Measurements from ENCODE around the gene ZNF568.

The ZNF568 gene

DNA sequence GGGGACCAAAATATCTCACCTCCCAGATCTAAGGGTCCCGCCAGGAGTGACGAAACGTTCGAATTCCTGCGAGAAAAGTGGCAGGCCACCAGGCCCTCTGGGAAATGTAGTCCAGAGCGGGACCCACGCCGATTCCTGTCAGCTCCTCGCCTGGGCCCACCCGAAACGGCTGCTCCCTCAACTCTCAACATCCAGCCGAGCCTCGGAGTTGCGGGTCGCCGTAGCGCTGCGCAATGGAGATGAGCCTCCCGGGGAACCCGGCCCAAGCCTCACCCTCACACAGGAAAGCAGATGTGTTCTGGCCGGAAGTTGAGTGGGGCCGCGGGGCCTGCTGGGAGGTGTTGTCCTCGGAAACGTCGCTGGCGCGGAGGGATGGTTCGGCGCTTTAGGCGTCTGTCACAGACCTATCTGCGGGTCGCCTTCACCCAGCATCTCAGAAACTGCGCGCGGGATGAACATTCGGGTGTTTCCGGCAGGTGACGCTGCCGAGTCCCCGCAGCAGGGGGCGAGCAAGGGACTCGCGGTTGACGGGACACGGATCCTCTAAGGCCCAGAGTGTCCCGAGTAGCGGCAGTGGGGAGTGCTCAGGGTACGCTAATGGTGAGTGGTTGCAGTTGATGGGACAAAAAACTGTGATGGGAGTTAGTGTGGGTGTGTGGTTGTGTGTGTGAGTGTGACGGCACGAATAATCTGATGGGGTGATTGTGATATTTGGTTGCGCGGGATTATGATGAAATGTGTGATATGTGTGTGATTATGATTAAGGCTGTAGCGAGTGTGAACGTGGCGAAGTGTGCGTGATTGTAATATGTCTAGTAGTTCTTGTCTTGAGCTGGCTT is at the start of gene ZNF568, which contains the start of gene ZNF829:
Gene ZNF568, plus strand, starts transcription at position 341 of the 839 bp plus-strand sequence. CDS start 6,439 bp downstream, outside the sequence.
Gene ZNF829, minus strand, starts transcription at position 300 of the 839 bp plus-strand sequence. CDS start 1,124 bp downstream, outside the sequence.
- DNase-seq = peak; percentile 95

- no peak for DNase-seq
Measured at GRCh38 chr19:36876993-36877938, 38.9 kb upstream of the ZNF568 start.

DNA sequence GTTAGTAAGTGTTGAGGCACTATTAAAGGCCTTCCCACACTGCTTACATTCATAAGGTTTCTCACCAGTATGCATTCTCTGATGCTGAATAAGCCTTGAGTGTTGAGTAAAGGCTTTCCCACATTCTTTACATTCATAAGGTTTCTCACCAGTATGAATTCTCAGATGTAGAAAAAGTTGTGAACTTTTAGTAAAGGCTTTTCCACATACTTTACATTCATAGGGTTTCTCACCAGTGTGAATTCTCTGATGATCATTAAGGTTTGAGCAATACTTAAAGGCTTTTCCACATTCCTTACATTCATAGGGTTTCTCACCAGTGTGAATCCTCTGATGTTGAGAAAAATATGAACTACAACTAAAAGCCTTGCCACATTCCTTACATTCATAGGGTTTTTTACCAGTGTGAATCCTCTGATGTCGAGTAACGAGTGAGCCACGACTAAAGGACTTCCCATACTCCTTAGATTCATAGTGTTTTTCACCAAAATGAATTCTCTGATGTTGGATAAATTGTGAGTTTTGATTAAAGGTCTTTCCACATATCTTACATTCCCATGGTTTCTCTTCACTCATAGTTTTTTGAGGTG is 24.3 kb upstream of the ZNF568 start:
- DNase-seq = no peak

DNA sequence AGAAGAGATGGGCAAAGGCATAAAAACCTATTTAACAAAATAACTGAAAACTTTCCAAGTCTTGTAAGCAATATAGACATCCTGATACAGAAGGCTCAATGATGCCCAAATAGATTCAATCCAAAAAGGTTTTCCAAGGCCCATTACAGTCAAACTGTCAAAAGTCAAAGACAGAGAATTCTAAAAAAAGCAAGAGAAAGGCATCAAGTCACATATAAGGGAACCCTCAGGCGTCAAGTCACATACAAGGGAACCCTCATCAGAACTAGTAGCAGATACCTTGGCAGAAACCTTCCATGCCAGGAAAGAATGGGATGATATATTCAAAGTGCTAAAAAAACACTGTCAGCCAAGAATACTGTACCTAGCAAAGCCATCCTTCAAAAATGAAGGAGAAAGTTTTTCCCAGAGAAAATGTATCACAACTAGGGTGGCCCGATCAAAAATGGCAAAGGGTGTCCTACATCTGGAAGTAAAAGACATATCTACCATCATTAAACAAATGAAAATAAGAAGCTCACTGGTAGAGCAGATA is 21.2 kb upstream of the ZNF568 start:
- no peak for DNase-seq

DNA sequence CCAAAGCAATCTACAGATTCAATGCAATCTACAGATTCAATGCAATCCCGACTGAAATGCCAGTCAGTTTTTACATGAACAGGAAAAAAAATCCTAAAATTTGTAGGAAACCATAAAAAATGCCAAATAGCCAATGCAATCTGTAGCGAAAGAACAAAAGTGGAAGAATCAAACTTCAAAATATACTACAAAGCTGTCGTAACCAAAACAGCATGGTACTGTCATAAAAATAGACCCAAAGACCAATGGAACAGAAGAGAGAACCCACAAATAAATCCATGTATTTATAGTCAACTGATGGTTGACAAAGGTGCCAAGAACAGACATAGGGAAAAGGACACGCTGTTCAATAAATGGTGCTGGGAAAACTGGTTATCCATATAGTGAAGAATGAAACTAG is 17.7 kb upstream of the ZNF568 start:
- DNase-seq = no peak

DNA sequence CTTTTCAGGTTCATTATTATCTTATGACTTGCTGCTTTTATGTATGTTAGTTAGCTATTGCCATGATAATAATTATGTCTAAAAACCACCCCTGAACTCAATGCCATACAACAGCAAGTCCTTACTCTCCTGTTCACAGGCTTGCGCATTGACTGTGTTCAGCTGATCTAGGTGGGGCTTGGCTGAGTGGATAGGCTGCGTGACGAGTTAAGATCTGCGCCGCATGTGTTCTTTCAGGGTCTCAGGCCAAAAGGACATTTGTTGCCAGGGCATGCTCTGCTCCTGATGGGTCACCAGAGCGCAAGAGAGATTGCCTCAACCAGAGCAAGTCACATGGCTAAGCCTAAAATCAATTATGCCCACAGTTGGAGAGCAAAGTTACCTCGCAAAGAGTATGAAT is 859 bp downstream of the ZNF568 start:
- DNase-seq = peak; percentile 32

GRCh38 chr19:36918090-36918489 is 2.0 kb downstream of the ZNF568 start:
- DNase-seq = no peak

- DNase-seq = no peak
Measured at GRCh38 chr19:36931684-36932083, 15.6 kb downstream of the ZNF568 start.

- no peak for DNase-seq
Measured at GRCh38 chr19:36939153-36939552, 23.0 kb downstream of the ZNF568 start.

GRCh38 chr19:36950335-36951119 is 34.4 kb downstream of the ZNF568 start:
- DNase-seq = no peak

DNA sequence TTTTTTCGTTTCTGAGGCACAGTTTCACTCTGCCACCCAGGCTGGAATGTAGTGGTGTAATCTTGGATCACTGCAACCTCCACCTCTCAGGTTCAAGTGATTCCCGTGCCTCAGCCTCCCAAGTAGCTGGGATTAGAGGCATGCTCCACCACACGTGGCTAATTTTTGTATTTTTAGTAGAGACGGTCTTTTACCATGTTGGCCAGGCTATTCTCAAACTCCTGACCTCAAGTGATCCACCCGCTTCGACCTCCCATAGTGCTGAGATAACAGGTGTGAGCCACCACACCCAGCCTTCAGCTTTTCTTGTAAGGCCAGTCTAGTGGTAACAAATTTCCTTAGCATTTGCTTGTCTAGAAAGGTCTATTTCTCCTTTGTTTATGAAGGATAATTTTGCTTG is 46.2 kb downstream of the ZNF568 start:
- DNase-seq = no peak

DNA sequence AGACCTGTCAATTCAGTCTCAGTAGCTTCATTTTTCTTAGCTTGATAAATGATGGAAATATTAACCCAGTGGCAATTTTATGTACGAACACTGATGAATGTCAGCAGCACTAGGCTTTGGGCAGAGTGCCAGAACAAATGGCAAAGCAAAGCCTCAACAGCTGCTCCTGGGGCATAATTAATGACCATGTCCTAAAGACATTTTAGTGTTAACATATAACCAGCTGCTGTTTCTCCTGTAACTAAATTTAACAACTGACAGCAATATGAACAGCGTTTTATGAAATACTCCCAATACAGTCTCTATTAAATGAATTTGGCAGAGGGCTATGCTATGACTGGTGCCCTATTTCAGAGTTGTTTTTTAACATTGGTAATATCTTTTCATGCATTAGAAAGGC is 47.1 kb downstream of the ZNF568 start:
- peak; percentile 50 for DNase-seq

DNA sequence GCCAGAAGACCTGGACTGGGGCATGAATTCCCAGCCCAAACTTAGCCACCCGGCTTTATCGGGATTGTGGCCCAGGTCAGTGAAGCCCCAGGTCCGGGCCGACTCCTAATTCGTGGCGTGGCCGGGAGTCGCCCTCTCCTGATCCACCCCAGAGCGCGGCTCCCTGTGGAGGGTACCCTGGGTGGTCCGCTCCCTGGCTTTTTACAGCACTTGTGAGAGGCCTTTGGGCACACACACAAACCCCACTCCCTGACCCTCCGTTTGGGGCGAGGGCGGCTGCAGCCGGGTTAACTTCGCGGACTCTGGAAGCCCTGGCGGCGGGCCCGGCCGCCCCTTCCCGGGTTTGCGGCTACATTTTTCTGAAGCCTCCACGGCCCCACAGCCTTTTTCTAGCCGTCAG is 56.4 kb downstream of the ZNF568 start:
- no peak for DNase-seq

GRCh38 chr19:36973021-36973843 is 57.1 kb downstream of the ZNF568 start:
- peak; percentile 91 for DNase-seq

DNA sequence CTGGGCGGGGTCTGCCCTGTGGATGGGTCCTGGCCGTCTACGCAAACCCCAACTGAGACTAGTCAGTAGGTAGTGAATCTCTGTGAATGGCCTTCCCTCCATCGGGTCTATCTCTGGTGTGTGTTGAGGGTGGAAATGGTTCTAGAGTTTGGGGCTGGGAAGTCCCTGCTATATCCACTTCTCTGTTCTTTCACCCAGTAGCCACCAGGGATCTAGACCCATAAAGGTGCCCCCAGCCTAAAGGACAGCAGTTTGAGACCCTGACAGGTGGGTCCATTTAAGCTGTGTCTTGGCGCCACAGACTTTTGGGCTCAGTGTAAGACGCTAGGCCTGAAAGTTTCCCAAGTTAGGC is 57.7 kb downstream of the ZNF568 start:
- DNase-seq = no peak

- no peak for DNase-seq
Measured at GRCh38 chr19:36986131-36986530, 70.0 kb downstream of the ZNF568 start.

GRCh38 chr19:36986601-36987000 is 70.5 kb downstream of the ZNF568 start:
- DNase-seq = no peak

DNA sequence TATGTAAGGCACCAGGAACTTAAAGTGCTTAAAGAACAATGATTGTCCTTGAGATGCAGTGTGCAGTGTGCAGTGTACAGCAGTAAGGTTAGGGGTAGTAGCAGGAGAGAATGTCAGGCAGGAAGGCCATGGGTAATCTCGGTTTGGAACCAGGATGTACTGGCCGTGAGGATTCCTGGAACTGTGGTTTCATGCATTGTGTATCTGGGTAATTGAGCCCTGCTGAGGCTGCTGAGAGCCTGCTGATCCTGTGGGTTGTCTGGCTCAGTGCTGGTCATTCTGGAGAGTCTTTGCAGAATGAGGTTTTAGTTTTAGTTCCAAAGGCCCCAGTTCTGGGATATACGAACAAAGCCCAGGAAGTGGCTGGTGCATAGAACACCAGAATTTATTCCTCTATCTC is 71.0 kb downstream of the ZNF568 start:
- no peak for DNase-seq

DNA sequence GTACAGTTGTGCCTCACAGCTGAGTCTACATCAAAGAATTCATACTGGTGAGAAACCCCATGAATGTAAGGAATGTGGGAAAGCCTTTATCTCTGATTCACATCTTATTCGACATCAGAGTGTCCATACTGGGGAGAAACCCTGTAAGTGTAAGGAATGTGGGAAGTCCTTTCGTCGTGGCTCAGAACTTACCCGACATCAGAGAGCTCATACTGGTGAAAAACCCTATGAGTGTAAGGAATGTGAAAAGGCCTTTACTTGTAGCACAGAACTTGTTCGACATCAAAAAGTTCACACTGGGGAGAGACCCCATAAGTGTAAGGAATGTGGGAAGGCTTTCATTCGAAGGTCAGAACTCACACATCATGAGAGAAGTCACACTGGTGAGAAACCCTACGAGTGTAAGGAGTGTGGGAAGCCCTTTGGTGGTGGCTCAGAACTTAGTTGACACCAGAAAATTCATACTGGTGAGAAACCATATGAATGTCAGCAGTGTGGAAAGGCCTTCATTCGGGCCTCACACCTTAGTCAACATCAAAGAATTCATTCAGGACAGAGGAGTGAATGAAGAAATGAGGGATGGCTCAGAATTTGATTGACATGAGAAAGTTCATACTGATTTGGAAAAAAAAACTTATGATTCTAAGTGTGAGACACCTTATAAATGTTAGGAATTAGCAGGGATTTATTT is 81.2 kb downstream of the ZNF568 start:
- DNase-seq = no peak

GRCh38 chr19:36997843-36998235 is 81.7 kb downstream of the ZNF568 start:
- no peak for DNase-seq

- no peak for DNase-seq
Measured at GRCh38 chr19:36999313-36999712, 83.2 kb downstream of the ZNF568 start.

Measured in left hindlimb (tissue), 1 donor.